T-helper 1 cell treated with Interleukin-12 subunit alpha and Interleukin-12 subunit beta and Interleukin-4 antibody, amounts not matched to agents 30 ng/mL and 1 ng/mL, for 36 hours (primary cell): ENCODE results near the gene PLPPR1. TPM values are rescaled to one million over a fixed set of nuclear protein-coding genes. Genes with fewer than 3 reads are reported as not detected.
"Not testable (repeated sequence)": the region's sequence is repeated elsewhere in the genome, so short reads cannot be mapped to it uniquely, and the experiment has no call there.

Source experiments
- intact Hi-C: fragments of 100-400 bp; cut with micrococcal nuclease; formaldehyde crosslinking; loops from one replicate; pipeline ENCODE4 v1.15.1; 2024
- total RNA-seq: library from RNA; stranded (reverse); gene quantifications from 2 replicates; pipeline ENCODE4 v1.2.3, GENCODE V29; 2022

The PLPPR1 gene
- total RNA-seq, 1 donor from 2014 or later = not detected

DNA sequence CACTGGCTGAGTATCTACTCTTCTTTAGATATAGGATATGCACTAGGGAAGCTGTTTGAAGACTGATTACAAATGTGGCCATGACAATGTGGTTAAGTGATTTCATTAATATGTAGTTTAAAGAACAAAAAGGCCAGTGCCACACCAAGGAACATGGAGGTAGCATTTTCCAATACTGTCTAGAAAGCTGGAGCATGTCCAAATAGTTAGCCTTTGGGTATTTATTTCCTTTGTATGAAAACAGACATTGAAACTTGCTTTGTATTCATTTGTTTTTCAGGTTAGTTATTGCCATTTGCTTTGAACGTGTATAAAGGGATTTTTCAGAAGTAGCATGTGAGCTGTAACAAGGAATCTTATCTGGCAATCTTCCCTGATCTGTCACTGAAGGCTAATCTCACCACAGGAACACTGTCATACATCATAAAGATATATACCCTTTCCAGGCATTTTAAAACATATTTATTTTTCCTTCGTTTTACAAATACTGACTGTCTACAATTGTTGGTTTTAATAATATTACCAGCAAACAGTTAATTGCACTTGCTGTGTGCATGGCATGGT lies 93.4 kb downstream of the PLPPR1 start:
- intact Hi-C loops = no loop called here

- intact Hi-C loops = no loop called here
These were observed 98.0 kb downstream of the PLPPR1 start for GRCh38 chr9:101126556-101126955.

GRCh38 chr9:101127369-101127768 lies 98.8 kb downstream of the PLPPR1 start:
- intact Hi-C loops = not testable (repeated sequence)

DNA sequence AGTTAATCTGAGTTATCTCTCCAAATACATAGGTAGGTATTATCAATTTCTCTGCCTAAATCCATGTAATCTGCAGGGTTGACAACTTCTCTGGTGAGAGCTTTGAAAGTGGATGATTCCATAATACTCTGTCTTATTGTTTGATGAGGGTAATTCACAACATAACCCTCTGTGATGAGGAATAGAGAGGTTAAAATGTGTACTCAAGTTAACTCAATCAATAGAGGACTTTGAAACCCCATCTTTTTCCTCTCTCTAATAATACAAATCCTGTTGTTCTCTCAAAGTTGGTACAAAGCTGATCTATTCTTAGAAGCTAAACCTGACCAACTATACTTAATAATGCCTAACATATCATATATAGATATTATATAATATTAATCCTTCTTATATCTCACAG lies 100.1 kb downstream of the PLPPR1 start:
- intact Hi-C loops = no loop called here

GRCh38 chr9:101130054-101130453 lies 101.5 kb downstream of the PLPPR1 start:
- intact Hi-C loops = no loop called here

- intact Hi-C loops = no loop called here
These were observed 102.8 kb downstream of the PLPPR1 start for GRCh38 chr9:101131326-101131725.

- intact Hi-C loops = no loop called here
These were observed 104.3 kb downstream of the PLPPR1 start for GRCh38 chr9:101132801-101133200.

- intact Hi-C loops = no loop called here
These were observed 110.0 kb downstream of the PLPPR1 start for GRCh38 chr9:101138509-101138908.

GRCh38 chr9:101139082-101139481 lies 110.6 kb downstream of the PLPPR1 start:
- intact Hi-C loops = no loop called here

DNA sequence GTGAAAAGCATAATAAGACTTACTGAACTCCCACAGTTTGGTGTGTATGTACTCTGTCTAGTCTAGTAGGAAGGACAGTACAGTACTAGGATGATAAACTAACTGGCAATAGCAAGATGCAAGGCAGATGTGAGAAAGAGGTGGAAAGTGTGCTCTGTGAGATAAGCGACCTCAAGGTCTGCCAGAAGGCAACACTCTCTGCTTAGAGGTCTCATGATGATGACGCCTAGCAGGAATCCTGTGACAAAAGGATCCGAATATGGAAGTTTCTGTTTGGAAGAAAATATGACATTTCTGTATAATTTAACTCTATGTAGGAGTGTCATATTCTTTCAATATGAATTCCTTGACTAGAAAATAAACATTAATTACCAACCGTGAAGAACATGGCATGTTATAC lies 112.2 kb downstream of the PLPPR1 start:
- intact Hi-C loops = no loop called here

GRCh38 chr9:101146508-101146907 lies 118.0 kb downstream of the PLPPR1 start:
- intact Hi-C loops = no loop called here

GRCh38 chr9:101148344-101148743 lies 119.8 kb downstream of the PLPPR1 start:
- intact Hi-C loops = no loop called here

- intact Hi-C loops = no loop called here
These were observed 129.8 kb downstream of the PLPPR1 start for GRCh38 chr9:101158361-101158760.

GRCh38 chr9:101162231-101162630 lies 133.7 kb downstream of the PLPPR1 start:
- intact Hi-C loops = no loop called here

DNA sequence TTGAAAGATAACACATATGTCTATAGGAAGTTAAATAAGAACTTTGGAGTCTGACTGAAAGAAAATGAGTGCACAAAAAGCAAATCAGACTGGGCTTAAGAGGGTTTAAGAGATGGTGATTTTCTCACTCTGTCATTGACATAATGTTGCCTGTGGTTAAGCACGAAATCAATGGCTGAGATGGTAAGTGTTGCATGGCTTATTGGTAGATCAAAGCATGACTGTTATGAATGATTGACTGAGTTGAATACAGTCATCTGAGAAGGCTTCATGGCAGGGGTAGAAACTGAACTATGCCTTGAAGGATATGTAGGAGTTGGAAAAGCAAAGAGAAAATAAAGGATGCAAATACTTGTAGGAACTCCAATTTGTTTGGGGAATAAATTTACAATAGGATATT lies 136.6 kb downstream of the PLPPR1 start:
- intact Hi-C loops = no loop called here

DNA sequence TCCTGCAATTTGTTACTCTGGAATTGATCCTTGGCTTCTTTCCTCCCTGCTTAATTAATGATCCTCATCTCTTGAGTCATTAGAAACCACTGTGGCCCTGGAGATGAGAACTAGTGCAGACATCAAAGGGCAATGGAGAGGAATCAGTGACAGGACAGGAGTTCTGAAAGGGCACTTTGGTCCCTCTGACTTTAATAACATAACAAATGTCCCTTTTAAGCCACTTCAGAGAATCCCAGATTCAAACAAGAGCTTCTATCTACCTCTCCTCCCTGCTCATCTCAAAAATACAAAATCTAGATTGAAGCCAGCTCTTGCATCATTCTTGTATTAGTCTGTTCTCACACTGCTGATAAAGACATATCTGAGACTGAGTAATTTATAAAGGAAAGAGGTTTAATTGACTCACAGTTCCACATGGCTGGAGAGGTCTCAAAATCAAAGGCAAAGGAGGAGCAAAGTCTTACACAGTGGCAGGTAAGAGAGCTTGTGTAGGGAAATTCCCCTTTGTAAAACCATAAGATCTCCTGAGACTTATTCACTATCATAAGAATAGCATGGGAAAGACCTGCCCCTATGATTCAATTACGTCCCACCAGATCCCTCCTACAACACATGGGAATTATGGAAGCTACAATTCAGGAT lies 139.1 kb downstream of the PLPPR1 start:
- intact Hi-C loops = no loop called here

DNA sequence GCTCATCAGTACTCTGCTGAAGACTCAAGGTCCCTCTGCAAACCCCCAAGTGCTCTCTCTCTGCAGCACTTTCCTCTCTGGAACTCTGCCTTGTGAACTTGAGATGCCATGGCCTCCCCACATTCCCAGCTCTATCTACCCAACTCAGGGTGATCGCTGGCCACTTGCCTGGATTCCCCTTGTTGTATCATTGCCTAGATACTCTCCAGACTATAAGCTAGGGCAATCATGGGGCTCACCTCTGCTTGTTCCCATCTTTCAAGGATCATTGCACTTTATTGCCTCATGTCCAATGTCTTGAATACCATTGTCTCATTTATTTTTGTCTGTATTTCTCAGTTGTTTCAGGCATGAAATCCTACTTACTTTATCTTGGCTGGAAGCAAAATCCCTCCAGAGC lies 144.1 kb downstream of the PLPPR1 start:
- intact Hi-C loops = no loop called here

DNA sequence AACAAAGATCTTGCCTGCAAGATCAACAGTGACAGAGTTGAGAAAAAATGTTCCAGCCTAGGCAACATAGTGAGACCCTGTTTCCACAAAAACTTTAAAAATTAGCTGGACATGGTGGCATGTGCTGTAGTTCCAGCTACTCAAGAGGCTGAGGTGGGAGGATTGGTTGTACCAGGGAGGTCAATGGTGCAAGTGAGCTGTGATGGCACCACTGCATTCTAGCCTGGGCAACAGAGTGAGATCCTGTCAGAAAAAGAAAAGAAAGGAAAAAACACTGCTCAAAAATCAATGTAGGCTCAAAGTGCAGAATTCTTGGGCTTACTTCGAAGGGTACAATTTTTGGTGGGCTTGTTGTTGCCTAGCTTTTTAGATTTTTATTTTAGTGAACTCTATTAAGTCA lies 145.4 kb downstream of the PLPPR1 start:
- intact Hi-C loops = no loop called here

DNA sequence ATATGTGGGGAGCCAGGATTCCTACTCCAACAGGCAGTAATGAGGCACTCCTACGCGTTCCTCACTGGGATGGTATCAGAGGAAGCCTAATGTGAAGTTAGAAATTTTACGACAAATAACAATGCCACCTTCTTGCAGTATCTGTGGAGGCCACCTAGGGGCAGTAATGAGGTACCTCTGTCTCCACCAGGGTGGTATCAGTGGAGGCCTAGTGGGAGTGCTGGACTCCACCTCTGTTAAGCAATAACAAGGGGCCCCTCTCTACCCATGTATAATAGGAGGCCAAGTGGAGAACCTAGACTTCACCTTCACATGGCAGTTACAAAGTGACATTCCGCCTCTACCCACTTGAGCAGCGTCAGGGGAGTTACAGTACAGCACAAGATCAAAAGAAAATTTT lies 147.9 kb downstream of the PLPPR1 start:
- intact Hi-C loops = no loop called here

- intact Hi-C loops = no loop called here
These were observed 156.3 kb downstream of the PLPPR1 start for GRCh38 chr9:101184813-101185278.

GRCh38 chr9:101191723-101192122 lies 163.2 kb downstream of the PLPPR1 start:
- intact Hi-C loops = no loop called here

GRCh38 chr9:101197026-101197425 lies 168.5 kb downstream of the PLPPR1 start:
- intact Hi-C loops = no loop called here

DNA sequence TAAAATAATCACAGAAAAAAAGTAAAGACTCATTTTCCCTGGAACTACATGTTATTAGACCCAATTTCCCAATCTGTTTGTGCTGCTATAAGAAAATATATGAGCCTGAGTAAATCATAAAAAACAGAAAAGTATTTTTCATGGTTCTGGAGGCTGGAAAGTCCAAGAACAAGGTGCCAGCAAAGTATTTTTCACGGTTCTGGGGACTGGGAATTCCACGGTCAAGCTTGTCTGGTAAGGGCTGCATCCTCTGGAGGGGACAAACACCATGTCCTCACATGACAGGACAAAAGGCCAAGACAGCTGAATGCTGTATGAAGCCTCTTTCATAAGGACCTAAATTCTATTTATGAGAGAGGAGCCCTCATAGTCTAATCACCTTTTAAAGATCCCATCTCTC lies 172.3 kb downstream of the PLPPR1 start:
- intact Hi-C loops = no loop called here
